ENCODE measurements around the gene YES1.
"Not testable (repeated sequence)": the region's sequence is repeated elsewhere in the genome, so short reads cannot be mapped to it uniquely, and the experiment has no call there.

Gene YES1

DNA sequence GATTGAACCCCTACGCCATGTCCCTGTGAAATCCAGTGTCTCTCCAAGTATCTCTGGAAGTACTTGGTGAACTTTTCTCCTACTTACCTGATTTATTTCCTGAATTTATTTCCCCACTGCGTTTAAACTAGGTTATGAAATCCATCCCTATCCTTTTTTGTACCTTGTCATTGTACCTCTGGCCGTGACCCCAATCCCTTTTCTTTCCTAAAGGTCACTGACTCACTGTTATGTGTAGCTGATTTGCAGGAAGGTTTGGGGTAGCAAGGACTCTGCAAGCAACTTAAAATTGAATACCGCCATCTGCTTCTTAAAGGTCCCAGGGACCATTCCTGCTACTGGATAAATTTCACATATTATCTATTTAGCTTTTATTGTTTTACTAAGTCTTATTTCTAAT, 95.0 kb downstream of the YES1 start:
- DNase-seq: no peak

DNA sequence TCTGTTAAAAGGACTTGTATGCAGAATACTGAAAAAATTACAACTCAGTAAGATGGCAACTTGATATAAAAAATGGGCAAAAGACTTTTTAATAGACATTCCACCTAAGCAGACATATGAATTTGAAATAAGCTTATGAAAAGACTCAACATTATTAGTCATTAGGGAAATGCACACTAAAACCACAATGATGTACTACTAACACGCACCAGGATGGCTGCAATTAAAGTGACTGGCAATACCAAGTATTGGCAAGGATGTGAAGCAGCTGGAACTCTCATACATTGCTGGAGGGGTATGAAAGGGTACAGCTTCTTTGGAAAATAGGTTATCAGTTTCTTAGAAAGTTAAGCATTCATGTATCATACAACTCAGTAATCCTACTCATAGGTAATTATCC, 96.4 kb downstream of the YES1 start:
- DNase-seq: no peak

DNA sequence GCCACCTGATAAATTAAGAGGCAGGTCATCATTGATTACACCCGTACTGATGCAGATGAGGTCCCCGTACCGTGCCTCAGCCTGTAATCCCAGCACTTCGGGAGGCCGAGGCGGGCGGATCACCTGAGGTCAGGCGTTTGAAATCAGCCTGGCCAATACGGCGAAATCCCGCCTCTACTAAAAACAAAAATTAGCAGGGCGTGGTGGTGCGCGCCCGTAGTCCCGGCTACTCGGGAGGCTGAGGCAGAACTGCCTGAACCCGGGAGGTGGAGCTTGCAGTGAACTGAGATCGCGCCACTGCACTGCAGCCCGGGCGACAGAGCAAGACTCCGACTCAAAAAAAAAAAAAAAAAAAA, 98.9 kb downstream of the YES1 start:
- DNase-seq: peak in 2 of 6 experiments; percentile 11 to 12

DNA sequence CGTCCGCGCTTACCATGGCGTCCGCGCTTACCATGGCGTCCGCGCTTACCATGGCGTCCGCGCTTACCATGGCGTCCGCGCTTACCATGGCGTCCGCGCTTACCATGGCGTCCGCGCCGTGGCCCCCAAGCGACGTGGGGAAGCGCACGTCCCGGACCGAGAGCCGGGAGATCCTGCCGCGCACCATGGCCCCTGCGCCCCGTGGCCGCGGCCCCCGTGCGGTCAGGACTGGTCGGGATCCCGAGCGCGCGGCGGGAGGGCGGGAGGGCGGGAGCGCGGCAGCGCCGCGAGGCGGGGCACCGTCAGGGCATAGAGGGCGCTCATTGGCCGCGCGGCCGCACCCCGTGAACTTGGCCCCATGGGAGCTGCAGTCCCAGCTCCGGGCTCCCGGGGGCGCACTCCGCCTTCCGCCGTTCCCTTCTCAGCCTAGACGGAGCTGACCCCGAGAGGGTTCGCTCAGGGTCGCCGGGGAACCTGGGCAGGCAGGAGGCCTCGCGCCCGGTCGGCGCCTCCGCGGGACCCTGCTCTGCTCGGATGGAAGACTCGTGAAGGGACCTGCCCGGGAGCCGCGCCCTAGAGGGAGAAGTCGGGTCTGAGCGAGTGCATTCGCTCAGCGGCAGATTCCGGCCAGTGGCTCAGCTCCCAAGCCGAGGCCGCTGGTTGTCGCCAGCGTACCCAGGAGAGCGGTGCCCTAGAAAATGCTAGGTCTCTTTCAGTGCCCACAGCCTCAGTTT, 99.5 kb downstream of the YES1 start, which contains the start of gene ENOSF1:
ENOSF1 (minus strand) TSS at position 230 of the 734 bp plus-strand sequence; CDS start at position 187, 43 bp downstream.
- DNase-seq: peak; percentile 57 to 81 (median 76)

DNA sequence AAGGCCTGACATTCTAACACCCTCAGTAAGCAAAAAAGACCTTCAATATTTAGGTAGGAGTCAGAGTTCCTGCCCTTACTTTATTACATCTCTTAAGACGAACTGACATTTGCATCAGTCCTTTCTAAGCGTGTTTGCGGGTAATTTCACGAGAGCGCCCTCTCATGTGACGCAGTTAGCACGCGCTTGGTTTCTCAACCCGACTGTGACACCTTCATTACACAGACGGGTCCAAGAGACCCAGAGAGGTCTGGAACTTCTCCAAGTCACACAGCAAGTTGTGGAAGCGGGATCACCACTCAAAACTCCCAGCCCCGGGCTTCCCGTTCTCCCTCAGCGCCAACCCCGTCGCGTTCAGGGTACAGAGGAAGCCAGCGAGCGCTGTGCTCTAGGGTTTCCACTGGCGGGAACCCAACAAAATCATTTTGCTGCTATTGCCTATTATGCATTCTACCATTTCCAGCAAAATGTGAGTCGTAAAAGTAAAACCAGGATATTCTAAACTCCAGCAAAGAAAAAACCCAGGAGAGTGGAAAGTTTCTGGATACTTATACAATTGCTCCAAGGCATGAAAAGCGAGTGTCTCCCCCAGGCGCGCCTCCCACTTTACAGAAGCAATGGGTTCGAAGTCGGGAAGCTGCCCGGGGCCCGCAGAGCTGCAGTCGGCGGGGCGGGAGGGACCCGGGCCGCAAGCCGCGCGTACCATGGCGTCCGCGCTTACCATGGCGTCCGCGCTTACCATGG, 100.2 kb downstream of the YES1 start:
- peak; percentile 50 to 83 (median 66) for DNase-seq

DNA sequence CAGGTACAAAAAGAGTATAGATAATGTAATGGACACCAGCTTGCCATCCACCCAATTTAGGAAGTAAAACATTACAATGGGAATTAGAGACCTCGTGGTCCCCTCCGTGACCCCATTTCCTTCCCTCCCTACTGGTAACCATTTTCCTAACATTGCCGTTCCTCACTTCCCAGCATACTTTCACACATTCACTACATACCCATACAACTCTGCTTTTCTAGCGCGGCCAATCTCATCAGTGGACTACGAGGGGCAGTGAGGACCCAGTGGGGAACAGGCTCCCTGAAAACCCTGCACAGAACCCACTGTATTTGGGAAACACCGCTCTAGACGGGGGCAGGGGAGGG, 100.8 kb downstream of the YES1 start:
- peak in 1 of 6 experiments; percentile 43 for DNase-seq

DNA sequence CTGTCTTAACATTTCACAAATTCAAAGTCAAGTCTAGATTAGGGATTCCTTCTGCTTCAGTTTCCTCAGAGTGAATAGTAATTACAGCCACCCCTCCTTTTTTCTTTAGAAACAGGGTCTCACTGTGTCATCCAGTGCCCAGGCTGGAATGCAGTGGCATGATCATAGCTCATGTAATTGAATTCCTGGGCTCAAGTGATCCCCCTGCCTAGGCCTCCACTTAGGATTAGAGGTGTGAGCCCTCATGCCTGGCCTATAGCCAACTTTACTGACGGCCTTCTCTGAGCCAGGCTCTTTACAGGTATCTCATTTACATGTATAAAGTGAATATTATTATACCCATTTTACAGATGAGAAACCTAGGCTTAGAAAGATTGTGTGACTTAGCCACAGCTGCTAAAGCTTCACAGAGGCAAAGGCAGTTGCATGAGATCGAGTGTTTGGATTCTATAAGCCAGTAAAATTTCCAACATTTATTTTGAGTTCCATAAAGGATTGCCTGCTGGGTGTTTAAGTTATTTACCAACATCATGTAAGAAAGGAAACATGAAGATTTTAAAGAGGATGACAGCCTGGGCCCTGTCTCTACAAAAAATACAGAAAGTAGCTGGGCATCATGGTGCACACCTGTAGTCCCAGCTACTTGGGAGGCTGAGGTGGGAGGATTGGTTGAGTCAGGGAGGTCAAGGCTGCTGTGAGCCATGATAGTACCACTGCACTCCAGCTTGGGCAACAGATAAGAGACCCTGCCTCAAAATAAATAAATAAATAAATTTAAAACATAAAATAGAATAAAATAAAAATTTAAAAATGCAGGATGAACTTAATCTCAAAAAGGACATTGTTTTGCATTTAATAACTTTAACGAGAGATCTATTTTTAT, 101.4 kb downstream of the YES1 start:
- DNase-seq: no peak

DNA sequence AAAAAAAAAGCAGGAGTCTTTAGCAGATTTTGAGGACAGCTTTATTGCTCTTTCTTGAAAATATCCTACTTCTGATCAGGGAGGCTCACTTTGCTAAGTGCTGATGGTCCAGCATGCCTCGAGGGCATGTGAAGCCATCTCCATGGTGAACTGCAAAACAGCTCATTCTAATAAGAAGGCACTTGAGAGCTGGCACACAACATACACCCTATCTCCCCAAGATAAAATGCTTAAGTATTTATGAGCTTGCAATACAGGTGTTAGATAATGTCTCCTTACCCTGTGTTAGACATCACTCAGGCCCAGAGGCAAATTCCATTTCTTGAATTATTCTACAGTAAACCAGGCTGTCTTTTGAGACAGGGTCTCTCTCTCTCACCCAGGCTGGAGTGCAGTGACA, 102.3 kb downstream of the YES1 start:
- no peak for DNase-seq

DNA sequence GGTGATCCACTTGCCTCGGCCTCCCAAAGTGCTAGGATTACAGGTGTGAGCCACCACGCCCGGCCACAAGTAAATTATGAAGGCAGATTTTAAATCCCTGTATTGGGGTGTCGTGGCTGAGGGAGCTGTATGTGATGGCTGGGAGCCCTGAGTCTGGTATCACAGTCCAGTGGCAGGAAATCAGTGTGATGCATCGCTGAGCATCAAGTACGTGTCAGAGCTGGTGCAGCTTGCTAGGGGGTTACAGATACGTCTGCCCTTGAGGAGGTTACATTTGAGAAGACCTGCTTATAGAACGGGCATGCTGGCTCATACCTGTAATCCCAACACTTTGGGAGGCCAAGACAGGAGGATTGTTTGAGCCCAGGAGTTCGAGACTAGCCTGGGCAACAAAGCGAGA, 103.9 kb downstream of the YES1 start:
- no peak for DNase-seq

DNA sequence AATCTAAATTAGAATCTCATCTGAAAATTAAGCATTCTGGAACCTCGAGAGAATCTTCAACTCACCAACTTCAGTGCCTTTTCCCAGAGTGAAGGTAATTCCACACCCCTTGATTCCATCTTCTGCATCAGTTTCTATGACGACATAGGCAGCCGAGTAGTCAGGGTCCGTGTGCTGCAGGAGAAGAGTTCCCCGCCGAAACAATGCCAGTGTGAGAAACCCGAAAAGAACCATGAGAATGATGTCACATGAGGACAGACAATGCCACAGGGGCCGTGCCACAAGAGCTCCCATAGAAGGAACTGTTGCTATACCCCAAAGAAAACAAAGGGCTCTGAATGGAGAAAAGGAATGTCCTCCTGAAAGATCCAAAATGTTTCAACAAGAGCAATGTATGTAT, 105.6 kb downstream of the YES1 start:
- DNase-seq: no peak

DNA sequence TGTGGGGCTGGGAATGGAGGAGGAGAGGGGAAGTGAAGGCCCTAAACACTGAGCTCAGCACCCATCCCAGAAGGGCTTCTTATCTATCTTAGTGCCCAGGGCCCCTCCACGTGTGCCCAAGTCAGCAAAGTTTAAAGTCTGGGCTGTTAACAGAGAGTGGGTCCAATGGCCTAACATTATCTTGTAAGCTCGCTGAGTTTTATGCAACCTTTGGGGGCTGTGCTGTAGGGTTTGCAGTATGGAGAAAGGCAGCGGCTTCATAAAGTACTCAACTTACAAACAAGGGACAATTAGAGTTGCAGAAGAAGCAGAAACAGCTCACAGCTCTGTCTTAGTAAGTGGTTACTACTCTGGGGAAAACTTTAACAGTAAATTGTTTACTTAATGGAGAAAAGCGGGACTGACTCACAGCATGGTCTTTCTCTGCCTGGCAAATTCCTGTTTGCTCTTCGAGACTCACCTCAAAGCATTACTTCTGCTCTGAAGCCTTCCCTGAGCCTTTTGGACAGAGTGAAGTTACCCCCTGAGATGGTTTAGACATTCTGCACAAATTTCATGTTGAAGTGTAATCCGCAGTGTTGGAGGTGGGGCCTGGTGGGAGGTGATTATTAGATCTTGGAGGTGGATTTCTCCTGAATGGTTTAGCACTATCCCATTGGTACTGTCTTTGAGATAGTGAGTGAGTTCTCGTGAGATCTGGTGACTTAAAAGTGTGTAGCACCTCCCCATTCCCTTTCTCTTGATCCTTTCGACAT, 108.7 kb downstream of the YES1 start:
- DNase-seq: no peak

DNA sequence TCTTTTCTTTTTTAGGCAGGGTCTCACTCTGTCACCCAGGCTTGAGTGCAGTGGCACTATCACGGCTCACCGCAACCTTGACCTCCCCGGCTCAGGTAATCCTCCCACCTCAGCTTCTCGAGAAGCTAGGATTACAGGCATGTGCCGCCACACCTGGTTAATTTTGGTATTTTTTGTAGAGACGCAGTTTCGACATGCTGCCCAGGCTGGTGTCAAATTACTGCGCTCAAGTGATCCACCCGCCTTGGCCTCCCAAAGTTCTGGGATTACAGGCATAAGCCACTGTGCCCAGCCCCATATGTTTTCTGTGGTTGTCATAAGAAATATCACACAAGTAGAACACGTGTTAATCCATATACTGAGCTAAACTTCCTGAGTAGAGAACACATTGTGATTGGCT, 114.2 kb downstream of the YES1 start:
- DNase-seq: no peak

DNA sequence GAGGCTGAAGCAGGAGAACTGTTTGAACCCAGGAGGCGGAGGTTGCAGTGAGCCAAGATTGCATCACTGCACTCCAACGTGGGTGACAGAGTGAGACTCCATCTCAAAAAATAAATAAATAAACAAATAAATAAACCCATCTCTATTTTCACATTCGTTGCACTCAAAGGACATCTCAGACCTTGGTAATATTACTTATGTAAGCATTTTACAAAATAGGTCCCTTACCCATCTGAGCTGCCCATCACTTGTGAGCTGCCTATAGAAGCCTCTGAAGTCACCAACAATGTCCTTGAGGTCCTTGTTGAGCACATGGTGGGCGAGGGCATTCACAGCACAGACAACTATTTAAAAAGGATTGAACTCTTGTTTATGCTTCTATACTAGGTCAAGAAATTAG, 115.0 kb downstream of the YES1 start:
- no peak for DNase-seq

DNA sequence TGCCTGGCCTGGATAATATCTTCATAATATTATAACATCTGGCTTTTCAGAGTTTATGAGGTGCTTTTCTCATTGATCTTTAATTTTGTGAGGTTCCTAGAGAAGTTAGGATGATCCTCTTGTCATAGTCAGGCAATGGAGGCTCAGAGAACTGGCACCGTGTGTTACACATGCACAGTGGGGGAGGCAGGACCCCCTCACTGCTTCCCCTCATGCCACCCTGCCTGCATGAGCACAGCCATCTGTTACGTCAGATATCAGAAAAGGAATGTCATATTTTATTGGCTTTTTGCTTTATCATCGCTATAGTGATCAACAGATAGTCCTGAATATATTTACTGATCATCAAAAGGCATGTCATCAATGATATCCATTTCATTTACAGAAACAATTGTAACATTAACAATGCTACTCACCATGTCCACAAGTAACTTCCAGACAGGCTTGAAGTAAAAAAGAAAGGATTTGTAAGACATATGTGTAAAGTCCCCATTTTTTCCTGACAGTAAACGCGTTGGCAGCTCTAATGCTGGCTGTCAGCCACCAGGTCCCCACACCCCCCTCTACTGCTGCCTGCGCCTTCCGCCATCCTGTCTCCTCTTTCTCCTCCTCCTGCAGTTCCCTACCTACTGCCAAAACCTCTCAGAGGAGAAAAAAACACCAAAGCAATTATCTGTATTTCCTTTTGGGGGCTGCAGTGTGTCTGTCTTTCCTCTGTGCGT, 118.4 kb downstream of the YES1 start:
- no peak for DNase-seq

DNA sequence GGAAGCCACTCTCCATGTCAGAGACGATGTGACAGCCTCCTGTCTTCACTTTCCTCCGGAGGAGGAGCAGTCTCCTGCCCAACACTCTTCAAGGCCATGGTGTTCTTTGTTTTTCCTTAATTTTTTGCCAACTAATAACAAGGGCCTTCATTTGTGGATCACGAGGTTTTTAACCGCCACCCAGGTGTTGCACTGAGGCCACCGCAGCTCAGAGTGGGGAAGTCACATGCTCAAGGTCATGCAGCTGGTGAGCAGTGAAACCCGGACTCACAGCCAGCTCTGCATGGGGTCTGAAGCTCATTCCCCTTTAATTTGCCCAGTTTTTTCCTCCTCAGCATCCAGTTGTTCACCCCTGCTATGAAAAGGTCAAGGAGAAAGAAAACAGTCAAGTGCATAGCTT, 119.2 kb downstream of the YES1 start:
- DNase-seq: no peak

DNA sequence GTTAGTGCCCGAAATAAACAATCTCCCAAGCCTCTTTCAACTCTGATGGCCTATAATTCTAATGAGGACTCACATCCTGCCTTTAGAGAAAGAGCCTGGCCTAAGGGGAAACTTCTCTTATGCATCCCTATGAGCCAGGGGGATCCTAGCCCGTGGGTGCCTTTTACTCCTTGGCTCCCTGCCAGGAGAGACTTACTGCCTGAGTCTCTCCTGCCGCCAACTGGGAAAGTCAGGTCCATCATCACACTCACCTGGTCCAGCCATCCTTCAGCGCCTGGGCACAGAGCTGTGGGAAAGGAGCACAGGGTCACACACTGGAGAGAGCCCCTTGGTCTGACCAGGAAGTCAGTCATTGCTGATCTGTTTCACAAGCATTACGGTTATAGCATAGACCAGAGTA, 123.7 kb downstream of the YES1 start:
- no peak for DNase-seq

DNA sequence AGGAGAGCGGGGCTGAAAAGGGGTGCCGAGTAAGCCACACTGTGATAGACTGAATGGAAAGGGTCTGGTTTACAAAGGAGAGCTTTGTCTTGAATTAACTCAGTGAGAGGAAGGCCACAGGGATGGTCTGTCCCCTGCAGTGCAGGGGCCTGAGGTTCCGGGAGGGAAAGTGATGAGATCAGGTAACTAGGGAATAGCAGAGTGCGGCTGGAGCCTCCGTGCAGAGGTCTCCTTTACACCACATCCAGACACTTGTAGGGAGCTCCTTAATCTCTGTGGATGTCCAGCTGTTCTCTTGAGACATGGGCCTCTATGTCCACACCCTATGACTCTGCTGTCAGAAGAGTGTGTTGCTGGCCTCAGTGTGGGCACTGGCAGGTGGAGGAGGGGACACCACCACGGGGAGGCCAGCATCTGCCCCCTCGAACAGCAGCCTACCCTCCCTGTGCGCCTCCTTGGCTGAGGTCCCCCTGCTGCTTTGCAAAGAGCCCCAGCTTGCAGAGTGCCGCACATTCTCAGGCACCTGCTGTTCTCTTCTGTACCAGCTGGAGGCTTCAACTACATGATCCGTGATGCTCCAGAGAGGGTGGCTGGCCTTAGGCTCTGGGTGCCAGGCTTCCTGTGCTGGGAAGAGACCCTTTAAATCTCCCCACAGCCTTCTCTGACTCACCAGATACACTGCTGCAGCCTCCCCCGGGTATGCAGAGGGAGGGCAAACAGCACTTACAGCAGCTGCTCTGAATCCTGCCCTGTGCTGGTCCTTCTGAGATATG, 125.5 kb downstream of the YES1 start:
- DNase-seq: no peak

DNA sequence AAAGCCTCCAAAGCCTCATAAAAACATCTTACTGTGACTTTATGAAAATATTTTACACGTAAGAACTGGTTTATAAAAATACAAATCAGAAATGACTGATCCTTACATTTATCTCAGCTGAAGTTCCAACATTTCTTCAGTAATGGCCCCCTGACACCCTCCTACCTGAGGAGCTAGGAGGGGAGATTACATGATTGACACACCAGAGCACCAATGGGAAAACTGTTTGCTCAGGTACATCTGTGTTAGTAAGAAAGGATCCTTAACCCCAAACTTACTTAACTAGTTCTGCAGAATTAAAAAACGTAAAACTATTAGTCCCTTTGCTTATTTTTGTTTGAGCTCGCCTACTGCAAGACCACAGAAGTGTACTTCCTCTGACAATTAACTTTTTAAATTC, 126.6 kb downstream of the YES1 start:
- DNase-seq: no peak

DNA sequence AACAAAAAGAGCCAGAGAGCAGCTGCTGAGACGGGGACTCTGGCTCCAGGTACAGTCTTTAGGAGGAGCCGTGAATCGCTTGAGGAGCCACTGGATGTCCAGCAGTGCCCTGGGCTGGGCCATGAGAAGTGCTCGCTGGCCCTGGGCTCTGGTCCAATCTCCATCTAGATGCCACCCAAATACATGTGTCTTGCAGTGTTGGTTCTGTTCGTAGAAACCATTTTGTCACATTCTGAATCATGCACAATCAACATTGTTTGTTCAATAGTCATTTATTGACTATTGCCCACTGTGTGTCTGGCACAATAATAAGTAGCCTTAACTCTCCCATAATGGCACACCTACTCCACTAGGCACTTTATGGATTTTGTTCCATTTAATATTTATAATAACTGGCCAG, 128.5 kb downstream of the YES1 start:
- DNase-seq: no peak

DNA sequence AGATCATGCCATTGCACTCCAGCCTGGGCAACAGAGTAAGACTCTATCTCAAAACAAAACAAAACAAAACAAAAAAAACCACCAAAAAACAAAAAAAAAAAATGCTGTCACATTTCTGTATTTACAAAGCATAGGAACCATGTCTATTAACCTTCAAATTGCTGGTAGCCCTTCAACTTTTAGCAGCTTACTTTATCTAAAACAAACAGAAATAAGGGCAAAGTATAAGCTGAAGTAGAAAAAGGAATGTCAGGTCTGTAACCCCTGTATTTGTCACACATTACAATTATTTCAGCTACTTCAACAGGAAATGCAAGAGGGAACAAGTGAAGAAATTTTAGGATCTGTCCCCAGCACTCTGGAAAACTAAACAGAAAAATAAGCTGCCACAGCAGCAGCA, 129.2 kb downstream of the YES1 start:
- no peak for DNase-seq

DNA sequence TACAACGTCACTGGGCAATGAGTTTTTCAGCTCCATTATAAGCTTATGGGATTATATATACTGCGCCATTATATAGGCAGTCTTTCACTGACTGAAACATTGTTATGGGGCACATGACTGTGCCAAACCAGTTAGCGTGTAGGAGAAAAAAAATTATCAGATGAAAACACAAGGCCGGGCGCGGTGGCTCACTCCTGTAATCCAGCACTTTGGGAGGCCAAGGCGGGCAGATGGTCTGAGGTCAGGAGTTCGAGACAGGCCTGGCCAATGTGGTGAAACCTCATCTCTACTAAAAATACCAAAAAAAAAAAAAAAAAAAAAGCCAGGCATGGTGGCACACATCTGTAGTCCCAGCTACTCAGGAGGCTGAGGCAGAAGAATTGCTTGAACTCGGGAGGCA, 129.6 kb downstream of the YES1 start:
- DNase-seq: not testable (repeated sequence)

Measured in stimulated activated naive CD4-positive, alpha-beta T cell (primary cell).